ENCODE results near the gene CPSF7. TPM values are rescaled to one million over a fixed set of nuclear protein-coding genes. Genes with fewer than 3 reads are reported as not detected.
A peak's percentile ranks its signal among the peaks of the same experiment; 100 is the strongest.

The CPSF7 gene
- total RNA-seq, 1 experiment from 2014 or later: 51.1 TPM

GRCh38 chr11:61361741-61362541 lies 67.8 kb downstream of the CPSF7 start, which contains the start of the genes CYB561A3 and TMEM138:
Gene CYB561A3 (minus strand): TSS chr11:61361882. CDS start chr11:61356713, 5,169 bp downstream.
Gene TMEM138 (plus strand): TSS chr11:61362374. CDS start chr11:61364391, 2,017 bp downstream.
- no peaks in the 10 kb centered on the region for H4K20me1 ChIP-seq (ENCODE audit: low read length)
- peak within 1 kb of the TSS; percentile 96 for H3K9ac ChIP-seq (ENCODE audit: low read length)
- H3F3A ChIP-seq (ENCODE audit: low read length, unreplicated experiment): no peaks in the 10 kb centered on the region
- H2AFZ ChIP-seq (ENCODE audit: low read length): peak within 1 kb of the TSS; percentile 95
- peak within 1 kb of the TSS; percentile 79 for H3K4me3 ChIP-seq (ENCODE audit: low read length)
- POLR2A ChIA-PET (ENCODE audit: unreplicated experiment): interaction anchor here (0.6 to 1.1 kb wide), 8 partner anchors 10 to 68 kb away, joined by 3 to 8 read pairs (median 4); partner anchors contain the start of genes SDHAF2 and TMEM216
- TF ChIP-seq EZH2phosphoT487 (IDR thresholded peaks at IDR 0.05; ENCODE audit: borderline replicate concordance, low read length) (no peak), EZH2 (IDR thresholded peaks at IDR 0.05; ENCODE audit: low read length, unreplicated experiment) (no peak), CTCF (conservative IDR thresholded peaks at IDR 0.05; ENCODE audit: low read depth, low read length) (no peak)
- CTCF ChIA-PET: interaction anchor here (0.7 to 2.5 kb wide), 5 partner anchors 22 to 31 kb away, joined by 3 to 18 read pairs (median 3); no protein-coding TSS in a partner anchor
- no TSS peak for BruUV-seq (replicated peaks)
- H3K27me3 ChIP-seq (ENCODE audit: low read length): no peaks in the 10 kb centered on the region
- H3K9me3 ChIP-seq (ENCODE audit: low read length): no peaks in the 10 kb centered on the region
- H3K9me2 ChIP-seq (replicated peaks; ENCODE audit: low read length): no peaks in the 10 kb centered on the region
- H3K4me1 ChIP-seq (ENCODE audit: insufficient read depth, low read length): peaks cover 17% of the 10 kb centered on the region
- ATAC-seq (peak; percentile 91), DNase-seq (peak; percentile 97)
- H3K79me2 ChIP-seq (ENCODE audit: low read length): peaks cover 43% of the 10 kb centered on the region
- peak within 1 kb of the TSS; percentile 93 for H3K27ac ChIP-seq (ENCODE audit: low read length)
- H3K4me2 ChIP-seq (ENCODE audit: low read length): peak within 1 kb of the TSS; percentile 100
- H3K36me3 ChIP-seq (ENCODE audit: low read depth, low read length): peaks cover 25% of the 10 kb centered on the region
- intact Hi-C loops (cut with micrococcal nuclease): loop anchor here (2.0 kb wide), 1 partner anchor 25 kb away; no protein-coding TSS in a partner anchor

GRCh38 chr11:61361237-61361740 lies 68.5 kb downstream of the CPSF7 start:
- intact Hi-C loops (cut with micrococcal nuclease): no loop called here
- TF ChIP-seq CTCF (conservative IDR thresholded peaks at IDR 0.05; ENCODE audit: low read depth, low read length) (no peak), EZH2 (IDR thresholded peaks at IDR 0.05; ENCODE audit: low read length, unreplicated experiment) (no peak), EZH2phosphoT487 (IDR thresholded peaks at IDR 0.05; ENCODE audit: borderline replicate concordance, low read length) (no peak)
- CTCF ChIA-PET: interaction anchor here (0.8 to 2.5 kb wide), 4 partner anchors 23 to 27 kb away, joined by 3 to 18 read pairs (median 3); no protein-coding TSS in a partner anchor
- 0 out of 2 replicates have a peak, but pooled peaks have one; percentile 0 for ATAC-seq
- peak overlapping the region; percentile 79 for H3K4me3 ChIP-seq (ENCODE audit: low read length)
- no peaks in the 10 kb centered on the region for H3F3A ChIP-seq (ENCODE audit: low read length, unreplicated experiment)
- H3K4me1 ChIP-seq (ENCODE audit: insufficient read depth, low read length): peaks cover 17% of the 10 kb centered on the region
- no peaks in the 10 kb centered on the region for H3K9me3 ChIP-seq (ENCODE audit: low read length)
- H3K9ac ChIP-seq (ENCODE audit: low read length): peak overlapping the region; percentile 96
- H3K9me2 ChIP-seq (replicated peaks; ENCODE audit: low read length): no peaks in the 10 kb centered on the region
- H3K36me3 ChIP-seq (ENCODE audit: low read depth, low read length): peaks cover 20% of the 10 kb centered on the region
- peak overlapping the region; percentile 100 for H3K4me2 ChIP-seq (ENCODE audit: low read length)
- H2AFZ ChIP-seq (ENCODE audit: low read length): peak overlapping the region; percentile 95
- H3K27ac ChIP-seq (ENCODE audit: low read length): peak overlapping the region; percentile 93
- TSS peak; percentile 62 for BruUV-seq (replicated peaks)
- POLR2A ChIA-PET (ENCODE audit: unreplicated experiment): interaction anchor here (0.8 to 1.1 kb wide), 4 partner anchors 17 to 334 kb away, joined by 3 to 6 read pairs (median 5); partner anchors contain the start of gene TMEM216
- H3K27me3 ChIP-seq (ENCODE audit: low read length): no peaks in the 10 kb centered on the region
- peaks cover 43% of the 10 kb centered on the region for H3K79me2 ChIP-seq (ENCODE audit: low read length)
- peak; percentile 18 for DNase-seq
- no peaks in the 10 kb centered on the region for H4K20me1 ChIP-seq (ENCODE audit: low read length)
